DMS 273 (cell line): ENCODE results near the gene C1orf167.

Experiments used
- DNase-seq: peaks from one replicate; lab custom pipeline; 2025; ENCODE audit not compliant: unreplicated experiment; lab: John Stamatoyannopoulos, UW

C1orf167 gene

DNA sequence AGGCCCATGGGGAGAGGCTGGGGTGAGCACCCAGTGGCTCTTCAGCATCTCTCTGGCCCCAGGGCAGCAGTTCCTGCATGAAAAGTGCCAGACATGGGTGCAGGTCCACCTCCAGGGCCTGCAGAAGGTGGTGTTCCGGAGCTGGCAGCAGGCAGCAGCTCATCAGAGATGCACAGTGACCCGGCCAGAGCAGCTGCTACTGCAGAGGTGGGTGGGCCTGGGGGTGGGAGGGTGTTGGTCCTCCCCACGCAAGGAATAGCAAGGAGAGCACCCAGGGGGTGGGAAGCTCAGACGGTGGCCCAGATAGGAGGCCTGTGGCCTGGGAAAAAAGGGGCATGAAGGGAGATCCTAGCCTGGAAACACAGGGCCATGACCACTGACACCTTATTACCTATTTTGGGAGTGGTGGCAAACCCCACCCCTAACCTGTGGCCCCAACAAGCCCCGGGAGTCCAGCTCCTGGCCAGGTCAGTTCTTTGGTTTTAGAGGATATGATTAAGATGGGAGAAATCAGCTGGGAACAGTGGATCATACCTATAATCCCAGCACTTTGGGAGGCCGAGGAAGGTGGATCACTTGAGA lies 20.2 kb downstream of the C1orf167 start:
- DNase-seq: no peak

DNA sequence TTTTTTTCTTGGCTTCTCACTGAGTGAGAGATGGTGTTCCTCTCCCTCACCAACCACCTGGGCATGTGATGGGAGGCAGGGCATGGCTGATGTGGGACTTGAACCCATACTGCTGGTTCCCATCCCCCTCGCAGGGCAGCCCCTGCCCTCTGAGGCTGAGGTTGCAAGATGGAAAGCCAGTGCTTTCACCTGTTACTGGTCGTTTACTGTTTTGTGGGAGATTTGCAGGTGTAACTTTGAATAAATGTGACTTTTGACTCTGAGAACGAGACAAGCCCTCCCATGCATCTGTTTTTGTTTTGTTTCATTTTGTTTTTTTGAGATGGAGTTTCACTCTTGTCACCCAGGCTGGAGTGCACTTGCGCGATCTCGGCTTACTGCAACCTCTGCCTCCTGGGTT lies 21.6 kb downstream of the C1orf167 start:
- no peak for DNase-seq

DNA sequence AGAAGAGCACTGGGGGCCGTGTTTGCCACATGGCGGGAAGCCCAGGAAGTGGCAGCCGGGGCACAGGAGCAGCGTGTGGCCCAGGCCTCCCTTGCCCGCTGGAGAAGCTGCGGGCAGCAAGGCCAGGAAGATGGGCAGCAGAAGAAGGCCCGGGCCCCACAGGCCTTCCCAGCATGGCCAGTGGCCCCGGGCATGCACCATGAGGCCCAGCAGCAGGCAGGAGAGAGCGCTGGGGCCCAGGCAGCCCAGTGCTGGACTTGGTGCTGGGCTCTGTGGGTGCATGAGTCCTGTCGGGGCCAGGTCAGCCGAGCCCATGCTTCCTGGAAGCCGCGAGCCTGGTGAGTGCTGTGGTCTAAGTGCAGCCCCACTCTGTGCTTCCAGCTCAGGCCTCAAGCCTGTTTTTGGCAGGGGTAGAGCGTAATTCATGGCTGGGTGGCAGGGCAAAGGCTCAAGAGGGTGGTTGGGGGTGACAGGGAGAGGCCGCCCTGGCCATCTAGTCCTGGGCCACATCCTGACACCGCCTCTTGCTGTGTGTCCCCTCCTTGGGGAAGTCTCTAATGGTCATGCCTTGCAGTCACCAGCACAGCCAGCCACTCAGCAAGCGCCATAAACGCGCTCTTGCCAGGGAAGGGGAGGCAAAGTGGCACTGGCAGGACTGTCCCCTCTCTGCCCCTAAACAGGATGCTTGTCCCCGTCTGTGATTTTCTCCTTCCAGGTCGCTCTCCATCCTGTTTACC lies 22.4 kb downstream of the C1orf167 start:
- DNase-seq: no peak

DNA sequence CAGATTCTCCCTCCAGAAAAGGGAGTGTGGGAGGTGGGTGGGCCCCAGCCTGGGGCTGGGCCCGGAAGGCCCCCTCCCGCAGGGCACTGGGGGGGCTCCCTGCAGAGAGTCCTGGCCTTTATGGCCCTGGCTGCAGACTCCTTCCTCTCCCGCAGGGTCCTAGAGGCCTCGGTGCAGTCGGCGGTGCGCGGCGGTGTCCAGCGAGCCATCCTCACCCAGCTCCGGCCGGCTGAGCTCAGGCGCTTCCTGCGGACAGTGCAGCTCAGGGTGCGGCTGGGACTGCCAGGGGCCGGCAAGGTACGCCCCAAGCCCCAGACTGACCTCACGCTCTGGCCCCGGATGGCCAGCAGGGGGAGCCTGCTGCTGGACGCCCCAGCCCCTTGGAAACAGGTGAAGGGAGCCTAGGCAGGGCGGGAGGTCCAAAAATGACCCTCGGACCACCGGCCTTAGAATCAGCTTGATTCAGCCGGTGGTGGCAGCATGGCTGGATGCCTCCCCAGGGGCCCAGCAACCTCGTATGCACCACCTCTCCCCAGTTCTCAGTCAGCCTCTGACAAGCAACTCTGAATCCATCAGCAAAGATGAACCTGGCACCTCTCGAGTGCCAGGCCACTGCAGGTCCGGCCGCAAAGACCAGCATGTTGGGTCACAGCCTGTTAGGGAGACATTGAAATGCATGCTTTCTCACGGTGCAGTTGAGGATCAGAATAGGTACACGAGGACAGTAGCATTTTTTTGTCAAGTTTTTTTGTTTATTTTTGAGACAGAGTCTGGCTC lies 23.2 kb downstream of the C1orf167 start:
- DNase-seq: peak; percentile 63

DNA sequence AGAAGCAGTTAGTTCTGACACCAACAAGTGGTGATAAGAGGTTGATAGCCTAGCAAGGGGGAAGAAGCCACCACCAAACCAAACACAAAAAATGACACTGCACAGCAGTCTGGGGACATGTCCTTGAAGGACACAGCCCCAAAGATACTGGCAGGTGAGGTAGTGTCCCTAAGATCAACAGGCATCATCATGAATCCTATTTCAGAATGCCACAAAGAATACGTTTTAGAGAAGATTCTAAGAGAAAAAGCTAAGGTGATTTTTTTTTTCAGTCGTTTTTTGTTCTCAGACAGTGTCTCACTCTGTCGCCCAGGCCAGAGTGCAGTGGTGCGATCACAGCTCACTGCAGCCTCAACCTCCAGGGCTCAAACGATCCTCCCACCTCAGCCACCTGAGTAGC lies 24.2 kb downstream of the C1orf167 start:
- no peak for DNase-seq

DNA sequence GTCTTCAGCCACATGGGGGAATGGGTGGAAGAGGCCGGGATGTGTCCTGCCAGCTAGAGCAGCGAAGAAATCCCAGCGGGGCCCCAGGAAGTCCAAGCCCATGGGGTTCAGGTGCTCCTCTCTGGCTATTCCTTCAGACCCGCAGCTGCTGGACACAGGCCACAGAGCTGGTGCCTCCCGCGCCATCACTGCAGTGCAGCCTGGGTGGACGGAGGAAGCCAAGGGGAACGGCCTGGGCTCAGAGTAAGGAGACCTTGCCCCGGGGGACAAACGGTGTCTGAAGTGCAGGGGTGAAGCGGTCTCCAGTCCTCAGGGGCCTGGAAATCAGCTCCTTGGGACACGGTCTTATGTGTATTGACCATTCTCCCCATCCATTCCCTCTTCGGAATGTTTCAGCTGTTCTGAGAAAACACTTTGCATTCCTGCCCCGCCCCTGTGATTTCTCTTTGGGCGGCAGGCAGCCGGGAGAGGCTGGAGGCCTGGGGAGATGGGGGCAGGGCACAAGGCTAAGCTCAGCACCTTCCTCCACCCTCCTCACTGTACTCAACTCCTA lies 25.3 kb downstream of the C1orf167 start:
- no peak for DNase-seq

DNA sequence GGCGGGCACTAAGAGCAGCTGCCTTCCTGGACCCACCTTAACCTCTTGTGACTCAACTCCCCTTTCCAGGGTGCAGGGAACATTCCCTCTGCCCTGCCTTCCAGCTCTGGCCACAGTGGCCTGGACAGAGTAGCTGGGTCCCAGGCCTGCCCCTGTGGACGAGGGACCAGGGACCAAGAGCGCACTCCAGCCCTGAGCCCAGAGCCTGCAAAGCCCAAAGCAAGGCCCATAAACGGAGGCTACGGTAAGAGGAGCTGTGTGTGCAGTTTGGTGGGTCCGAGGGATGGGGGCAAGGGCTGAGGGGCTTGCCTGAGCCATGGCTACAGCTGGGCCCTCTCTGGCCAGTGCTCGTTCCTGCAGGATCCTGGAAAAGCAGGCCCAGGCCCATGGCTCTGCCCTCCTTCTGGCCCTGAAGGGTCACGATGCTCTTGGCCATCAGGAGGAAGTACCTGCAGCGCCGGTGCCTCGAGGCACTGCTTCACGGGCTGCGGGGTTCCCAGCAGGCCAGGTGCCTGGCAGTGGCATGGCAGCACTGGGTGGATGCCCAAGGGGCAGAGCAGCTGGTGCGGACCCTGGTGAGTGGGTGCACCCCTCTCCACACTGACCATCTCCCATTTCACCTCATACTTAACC lies 25.9 kb downstream of the C1orf167 start:
- DNase-seq: no peak

DNA sequence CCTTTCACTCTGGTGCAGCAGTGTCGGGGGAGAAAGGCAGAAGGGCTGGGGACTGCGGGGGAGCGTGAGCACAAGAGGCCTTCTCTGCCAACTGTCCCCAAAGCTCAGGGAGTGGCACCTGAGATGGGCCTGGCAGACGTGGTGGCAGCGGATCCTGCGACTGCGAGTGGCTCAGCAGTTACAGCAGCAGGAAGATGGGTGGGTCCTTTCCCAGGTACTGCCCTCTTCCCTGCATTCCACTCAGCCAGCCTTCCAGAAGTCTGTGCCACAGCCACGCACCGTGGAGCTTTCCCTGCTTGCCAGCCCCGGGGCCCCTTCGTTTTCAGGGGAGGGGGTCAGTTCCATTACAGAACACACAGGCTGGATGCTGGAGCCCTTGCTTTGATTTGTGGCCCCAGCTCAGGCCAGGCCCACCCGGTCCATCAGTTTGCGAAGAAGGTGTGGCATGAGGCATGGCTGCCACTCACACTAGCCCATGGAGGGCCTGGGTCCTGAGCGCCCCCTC lies 26.6 kb downstream of the C1orf167 start:
- DNase-seq: no peak

DNA sequence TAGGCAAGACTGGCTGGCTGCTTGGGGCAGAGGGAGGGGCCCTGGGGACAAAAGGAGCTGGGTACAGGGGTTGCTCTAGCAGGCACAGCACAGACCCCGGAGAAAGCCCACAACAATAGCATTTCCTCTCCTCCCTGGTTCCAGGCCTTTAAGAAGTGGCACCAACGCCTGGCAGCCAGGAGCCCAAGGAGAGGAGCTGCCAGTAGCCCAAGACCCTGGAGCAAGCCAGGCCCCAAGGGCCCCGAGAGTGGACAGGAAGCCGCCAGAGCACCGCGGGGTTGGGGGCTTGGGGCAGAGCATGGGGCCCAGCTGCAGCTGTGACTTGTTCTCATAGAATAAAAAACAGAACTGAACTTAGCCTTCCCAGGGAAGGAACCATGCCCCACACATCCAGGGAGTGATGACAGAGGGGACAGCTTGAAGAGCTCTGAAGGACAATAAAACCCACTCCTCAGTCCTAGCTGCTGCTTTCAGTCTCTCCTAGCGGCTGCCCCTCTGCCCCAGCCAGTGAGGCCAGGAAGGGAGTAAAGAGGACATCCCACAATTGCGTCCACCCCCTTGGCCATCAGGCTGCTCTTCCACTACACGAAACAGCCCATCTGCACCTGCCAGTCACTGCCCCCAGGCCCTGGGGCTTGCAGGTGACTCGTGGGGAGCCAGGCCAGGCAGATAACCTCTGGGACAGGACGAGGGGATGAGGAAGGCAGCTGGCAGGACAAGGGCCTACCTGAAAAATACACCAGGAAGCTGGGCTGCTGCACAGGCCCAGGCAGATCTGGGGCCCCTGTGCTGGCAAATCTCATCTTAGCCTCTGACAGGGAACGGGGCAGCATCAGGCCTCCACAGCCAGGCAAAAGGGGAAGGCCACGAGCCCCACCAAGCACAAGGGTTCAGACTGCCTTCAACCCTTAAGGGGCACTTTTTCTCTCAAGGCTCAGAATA lies 27.4 kb downstream of the C1orf167 start:
- no peak for DNase-seq

DNA sequence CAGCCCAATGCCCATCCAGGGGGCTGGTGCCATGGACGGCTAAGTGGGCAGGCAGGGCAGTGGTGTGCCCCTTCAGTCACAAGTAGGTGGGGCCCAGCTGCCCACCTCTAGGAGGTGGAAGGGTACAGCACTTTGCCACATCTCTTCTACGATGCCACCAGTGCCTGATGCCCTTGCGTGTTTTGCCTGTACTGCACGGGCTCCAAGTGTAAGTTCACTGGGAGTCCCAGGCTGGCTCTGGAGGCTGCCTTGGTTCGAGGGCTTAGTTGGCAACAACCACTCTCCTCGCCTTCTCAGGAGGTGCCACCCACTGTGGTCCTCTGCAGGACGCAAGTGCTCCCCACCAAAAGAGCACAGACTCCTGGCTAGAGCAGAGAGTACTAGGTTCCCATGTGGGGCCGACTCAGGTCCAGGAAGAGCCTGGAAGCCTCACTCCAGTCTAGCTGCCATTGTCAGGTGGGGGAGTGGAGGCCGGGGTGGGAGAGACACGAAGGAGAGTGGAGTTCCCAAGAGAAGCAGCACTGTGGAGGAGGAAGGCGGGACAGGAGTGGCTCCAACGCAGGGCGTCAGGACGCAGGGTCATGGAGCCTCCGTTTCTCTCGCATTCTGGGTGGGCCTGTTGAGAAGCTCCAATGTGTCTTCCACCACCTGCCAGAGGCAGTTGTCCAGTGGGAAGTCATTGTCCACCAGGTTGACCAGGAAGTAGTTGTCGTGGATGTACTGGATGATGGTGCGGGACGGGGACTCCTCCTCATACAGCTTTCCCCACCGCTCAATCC lies 28.3 kb downstream of the C1orf167 start:
- DNase-seq: no peak

DNA sequence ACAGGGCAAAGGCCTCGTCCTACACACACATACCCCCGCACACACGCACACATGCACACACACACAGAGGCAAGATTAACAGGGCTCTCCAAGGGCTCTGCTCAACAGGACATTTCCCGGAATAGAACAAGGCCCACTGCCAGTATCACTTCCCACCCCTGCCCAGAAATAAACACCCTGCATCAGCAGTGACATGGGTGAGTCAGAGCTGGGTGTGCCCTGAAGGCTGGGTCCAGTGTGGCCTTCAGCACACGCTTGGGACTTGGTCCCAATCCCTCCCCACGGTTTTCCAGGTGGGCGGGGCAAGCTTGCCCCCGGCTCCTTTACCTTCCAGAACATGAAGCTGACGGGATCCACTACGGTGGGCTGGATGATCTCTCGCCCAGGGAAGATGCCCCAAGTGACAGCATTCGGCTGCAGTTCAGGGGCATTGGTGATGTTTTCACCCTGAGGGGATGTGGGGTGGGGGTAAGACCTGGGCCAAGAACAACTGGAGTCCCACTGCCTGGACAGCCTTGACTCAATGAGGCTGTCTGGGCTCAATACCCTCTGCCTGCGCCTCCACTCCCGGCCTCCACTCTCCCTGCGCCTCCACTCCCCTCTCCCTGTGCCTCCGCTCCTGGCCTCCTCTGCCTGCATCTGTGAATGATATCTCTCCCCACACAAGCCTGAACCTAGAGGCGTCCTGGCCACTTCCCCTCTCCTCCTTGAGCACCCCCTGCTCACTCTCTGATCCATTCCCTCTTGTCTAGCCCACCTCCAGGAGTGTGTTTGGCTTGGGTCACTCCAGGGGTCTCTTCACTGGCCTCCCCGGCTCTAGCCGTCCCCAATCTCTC lies 29.1 kb downstream of the C1orf167 start:
- DNase-seq: no peak

DNA sequence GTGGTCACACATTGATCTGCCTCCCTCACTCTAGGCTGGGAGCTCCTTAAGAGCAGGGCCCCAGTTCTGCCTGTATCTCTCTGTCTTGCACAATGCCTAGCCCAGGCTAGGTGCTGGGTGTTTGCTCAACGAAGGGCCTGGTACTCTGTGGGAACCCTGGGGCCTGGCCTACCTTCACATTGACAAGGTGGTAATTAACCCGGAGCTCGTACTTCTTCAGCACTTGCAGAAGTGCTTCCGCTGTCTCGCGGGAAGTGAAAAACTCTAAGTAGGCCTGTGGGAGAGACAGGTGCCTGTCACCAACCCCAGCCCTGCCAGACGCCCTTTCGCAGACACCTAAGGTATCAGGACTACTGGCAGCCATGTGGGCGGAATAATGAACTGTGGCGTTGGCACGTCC lies 30.1 kb downstream of the C1orf167 start:
- DNase-seq: no peak

DNA sequence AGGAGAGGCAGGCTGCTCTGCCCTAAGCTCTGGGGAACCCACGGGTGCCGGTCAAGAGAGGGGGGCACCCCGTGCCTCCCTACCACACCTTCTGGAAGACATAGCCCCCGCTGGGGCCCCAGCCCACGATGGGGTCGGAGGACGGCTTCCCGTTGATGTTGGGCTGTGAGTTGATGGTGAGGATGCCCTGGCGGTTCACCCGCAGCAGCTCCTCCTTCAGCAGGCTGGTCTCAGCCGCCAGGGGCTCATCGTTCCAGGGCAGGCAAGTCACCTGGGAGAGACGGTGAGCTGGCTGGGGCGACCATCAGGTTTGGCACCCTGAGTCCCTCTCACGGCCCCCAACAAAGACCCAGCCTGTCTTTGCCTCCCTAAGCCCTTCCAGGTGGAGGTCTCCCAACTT lies 31.8 kb downstream of the C1orf167 start:
- no peak for DNase-seq

DNA sequence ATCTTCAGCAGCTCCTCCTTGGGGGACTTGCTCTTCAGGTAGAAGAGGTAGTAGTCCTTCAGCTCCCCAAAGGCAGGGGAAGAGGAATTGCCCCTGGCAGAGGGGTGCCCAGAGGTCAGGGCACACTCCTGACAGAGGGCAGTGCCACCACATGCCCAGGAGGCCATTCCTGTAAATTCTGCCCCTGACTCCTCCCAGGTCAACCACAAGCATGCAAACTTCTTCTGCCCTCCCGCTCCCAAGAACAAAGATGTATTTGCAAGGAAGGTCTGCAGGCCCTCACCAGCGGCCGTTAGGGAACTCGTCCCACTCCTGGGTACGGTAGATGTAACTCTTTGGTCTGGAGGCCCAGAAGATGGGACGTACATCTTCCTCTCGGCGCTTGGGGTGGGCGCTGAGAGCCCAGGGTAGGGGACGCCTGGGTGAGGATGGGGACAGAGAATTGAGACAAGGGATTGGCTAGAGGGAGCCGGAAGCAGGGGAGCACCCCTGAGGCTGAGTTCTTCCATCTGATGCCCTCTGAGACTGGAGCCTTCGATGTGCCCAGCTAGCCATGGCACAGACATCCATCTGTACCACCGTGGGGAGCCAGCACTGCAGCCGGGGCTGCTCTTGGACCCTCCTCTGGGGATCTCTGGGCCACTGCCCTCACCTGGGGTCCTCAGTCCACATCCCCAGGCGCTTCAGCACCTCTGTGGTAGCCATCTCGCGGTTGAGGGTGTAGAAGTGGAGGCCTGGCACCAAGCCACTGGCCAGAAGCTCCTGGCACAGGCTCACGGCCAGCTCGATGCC lies 32.6 kb downstream of the C1orf167 start:
- DNase-seq: no peak

DNA sequence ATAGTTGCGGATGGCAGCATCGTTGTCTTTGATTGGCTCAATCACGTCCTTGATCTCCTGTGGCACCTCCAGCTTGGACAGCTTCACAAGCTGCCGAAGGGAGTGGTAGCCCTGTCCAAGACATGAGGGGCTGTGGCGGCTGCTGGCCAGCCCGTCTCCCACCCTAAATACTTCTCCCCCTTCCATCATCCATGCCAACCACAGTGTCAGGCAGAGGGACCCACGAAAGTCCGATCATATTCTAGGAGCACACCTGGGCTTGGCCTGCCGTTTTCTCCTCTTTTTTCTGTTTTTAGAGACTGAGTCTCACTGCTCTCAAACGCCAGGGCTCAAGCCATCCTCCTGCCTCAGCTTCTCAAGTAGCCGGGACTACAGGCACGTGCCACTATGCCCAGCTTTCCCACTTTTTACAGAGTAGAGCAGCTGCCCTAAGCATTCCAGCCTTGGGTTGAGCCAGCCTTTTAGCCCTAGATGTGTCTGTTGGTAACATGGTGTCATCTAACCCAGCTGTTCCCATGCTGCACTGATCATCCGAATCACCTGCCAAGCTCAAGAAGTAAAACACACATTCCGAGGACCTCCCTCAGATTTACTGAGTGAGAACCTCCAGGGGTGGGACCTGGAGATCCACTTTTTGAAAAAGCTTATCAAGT lies 33.4 kb downstream of the C1orf167 start:
- DNase-seq: no peak

DNA sequence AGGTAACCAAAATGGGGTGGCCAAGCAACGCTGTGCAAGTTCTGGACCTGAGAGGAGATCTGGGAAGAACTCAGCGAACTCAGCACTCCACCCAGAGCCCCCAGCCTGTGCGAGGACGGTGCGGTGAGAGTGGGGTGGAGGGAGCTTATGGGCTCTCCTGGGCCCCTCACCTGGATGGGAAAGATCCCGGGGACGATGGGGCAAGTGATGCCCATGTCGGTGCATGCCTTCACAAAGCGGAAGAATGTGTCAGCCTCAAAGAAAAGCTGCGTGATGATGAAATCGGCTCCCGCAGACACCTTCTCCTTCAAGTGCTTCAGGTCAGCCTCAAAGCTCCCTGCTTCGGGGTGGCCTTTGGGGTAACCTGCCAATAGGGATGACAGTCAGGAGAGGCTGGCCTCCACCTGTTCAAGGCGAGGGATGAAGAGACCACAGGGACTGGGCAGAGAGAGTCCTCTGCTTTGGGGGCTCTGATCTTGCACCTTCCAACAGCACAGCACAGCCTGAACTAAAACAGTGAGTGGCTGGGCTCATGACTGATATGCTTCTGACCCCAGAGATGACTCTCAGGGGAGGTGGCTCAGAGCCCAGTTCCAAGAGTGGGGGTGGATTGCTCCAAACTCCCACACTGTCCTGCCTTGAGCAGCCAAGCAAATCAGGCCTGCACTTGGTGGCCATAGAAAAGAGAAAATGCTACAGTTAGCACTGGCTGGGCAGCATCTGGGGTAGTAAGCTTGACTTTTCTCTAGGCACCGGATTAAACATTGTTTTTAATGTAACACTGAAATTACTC lies 34.2 kb downstream of the C1orf167 start:
- no peak for DNase-seq
